Cardiac atrium fibroblast (primary cell): ENCODE measurements around the gene ZNF525. TPM values are rescaled to one million over a fixed set of nuclear protein-coding genes. Genes with fewer than 3 reads are reported as not detected.

ENCODE experiments used
- total RNA-seq: library from RNA; depleted of rRNA; stranded (reverse); fragments of >200 nt; gene quantifications from 2 replicates; pipeline ENCODE4 v1.2.3, GENCODE V29; 2015

Gene ZNF525
- total RNA-seq, result 1.4 and 3.2 TPM in 2 replicates

GRCh38 chr19:53365134-53365898 is at the start of gene ZNF525:
Gene ZNF525 (plus strand): TSS chr19:53365705. CDS start chr19:53372282, 6,577 bp downstream.

GRCh38 chr19:53333463-53334449 is 31.7 kb upstream of the ZNF525 start, which contains the start of gene ZNF845:
Gene ZNF845 (plus strand): TSS chr19:53333749. CDS start chr19:53341308, 7,559 bp downstream.

GRCh38 chr19:53394974-53395839 is 29.7 kb downstream of the ZNF525 start, which contains the start of gene ZNF765:
Gene ZNF765 (plus strand): TSS chr19:53395149. CDS start chr19:53398016, 2,867 bp downstream.

GRCh38 chr19:53431399-53432087 is 66.0 kb downstream of the ZNF525 start, which contains the start of gene ZNF761:
Gene ZNF761 (plus strand): TSS chr19:53431984. CDS start chr19:53447269, 15,285 bp downstream.

Other genes starting within 250 kb of the ZNF525 start
- 1.5 and 4.3 TPM in 2 replicates for gene ZNF415, start 232.8 kb upstream of the ZNF525 start, total RNA-seq
- gene ZNF347, start 206.7 kb upstream of the ZNF525 start, total RNA-seq, result 2.9 TPM in 2 replicates
- gene ZNF665, start 172.3 kb upstream of the ZNF525 start, total RNA-seq, result 3.1 and 3.9 TPM in 2 replicates
- gene ZNF677, start 110.8 kb upstream of the ZNF525 start, total RNA-seq, result 14.6 and 19.1 TPM in 2 replicates
- gene VN1R2, start 107.4 kb upstream of the ZNF525 start, total RNA-seq, result not detected in 2 replicates
- not detected in 2 replicates for gene VN1R4, start 98.0 kb upstream of the ZNF525 start, total RNA-seq
- gene ZNF845, start 32.0 kb upstream of the ZNF525 start, total RNA-seq, result 3.8 and 4.9 TPM in 2 replicates
- gene ZNF765, start 29.4 kb downstream of the ZNF525 start, total RNA-seq, result 5.4 and 13.0 TPM in 2 replicates
- 8.7 and 9.2 TPM in 2 replicates for gene ZNF761, start 66.3 kb downstream of the ZNF525 start, total RNA-seq
- gene ZNF813, start 102.0 kb downstream of the ZNF525 start, total RNA-seq, result 2.0 and 2.1 TPM in 2 replicates
- 5.4 and 6.3 TPM in 2 replicates for gene ZNF331, start 172.4 kb downstream of the ZNF525 start, total RNA-seq